OCI-LY1 (cell line): ENCODE results near the gene TLL2.

ENCODE experiments used
- H2AFZ ChIP-seq: fragments of 200-600 bp; sonication (generic), shearing (Covaris generic); 2 replicates; pipeline ENCODE4 v1.6.0; 2014; ENCODE audit warnings: antibody characterized with exemption, mild to moderate bottlenecking, low read length
- H3F3A ChIP-seq: fragments of 200-600 bp; sonication (generic), shearing (Covaris generic); 2 replicates; pipeline ENCODE4 v1.6.0; 2014; ENCODE audit warnings: mild to moderate bottlenecking, antibody characterized with exemption, low read length, moderate library complexity; ENCODE audit not compliant: insufficient read depth
- H3K27ac ChIP-seq: fragments of 200-600 bp; sonication (generic); 2 replicates; pipeline ENCODE4 v1.5.1; 2014; ENCODE audit warnings: low read length, mixed run types, mild to moderate bottlenecking, low read depth; ENCODE audit not compliant: poor library complexity, severe bottlenecking
- H3K27me3 ChIP-seq: fragments of 200-600 bp; sonication (generic); 2 replicates; pipeline ENCODE4 v1.6.0; 2014; ENCODE audit warnings: antibody characterized with exemption, mild to moderate bottlenecking, low read length, moderate library complexity; ENCODE audit not compliant: insufficient read depth
- H3K36me3 ChIP-seq: fragments of 200-600 bp; sonication (generic); 2 replicates; pipeline ENCODE4 v1.6.1; 2014; ENCODE audit warnings: mild to moderate bottlenecking, antibody characterized with exemption, low read length, moderate library complexity, mixed read lengths; ENCODE audit not compliant: insufficient read depth
- H3K4me1 ChIP-seq: fragments of 200-600 bp; sonication (generic); 2 replicates; pipeline ENCODE4 v1.5.1; 2014; ENCODE audit warnings: mild to moderate bottlenecking, low read length, moderate library complexity; ENCODE audit not compliant: insufficient read depth, severe bottlenecking
- H3K4me2 ChIP-seq: fragments of 200-600 bp; sonication (generic), shearing (Covaris generic); 2 replicates; pipeline ENCODE4 v1.6.1; 2014; ENCODE audit warnings: low read length
- H3K4me3 ChIP-seq: fragments of 200-600 bp; sonication (generic); 2 replicates; pipeline ENCODE4 v1.5.1; 2014; ENCODE audit warnings: low read length, low read depth, mild to moderate bottlenecking, mixed read lengths; ENCODE audit not compliant: poor library complexity, severe bottlenecking
- H3K79me2 ChIP-seq: fragments of 200-600 bp; shearing (Covaris generic); 2 replicates; pipeline ENCODE4 v1.6.1; 2016; ENCODE audit warnings: mixed run types, low read length, mixed read lengths; ENCODE audit not compliant: insufficient read depth
- H3K9ac ChIP-seq: fragments of 200-600 bp; sonication (generic), shearing (Covaris generic); 2 replicates; pipeline ENCODE4 v1.6.1; 2014; ENCODE audit warnings: mild to moderate bottlenecking, low read length, mixed read lengths
- H3K9me2 ChIP-seq: fragments of 200-600 bp; sonication (generic), shearing (Covaris generic); 2 replicates; pipeline ENCODE4 v1.6.1; 2014; ENCODE audit warnings: low read depth, mild to moderate bottlenecking, low read length, mixed read lengths
- H3K9me3 ChIP-seq: fragments of 200-600 bp; shearing (Covaris generic); 2 replicates; pipeline ENCODE4 v1.6.1; 2014; ENCODE audit warnings: low read length, mixed read lengths
- H4K20me1 ChIP-seq: fragments of 200-600 bp; sonication (generic), shearing (Covaris generic); 2 replicates; pipeline ENCODE4 v1.6.0; 2016; ENCODE audit warnings: mild to moderate bottlenecking, low read length; ENCODE audit not compliant: insufficient read depth
- EZH2 ChIP-seq: fragments of 200-600 bp; sonication (generic), shearing (Covaris generic); IDR thresholded peaks from 2 replicates; pipeline ENCODE4 v1.8.0; 2017; ENCODE audit warnings: borderline replicate concordance, mixed run types, mild to moderate bottlenecking, antibody characterized with exemption, low read length, moderate library complexity, mixed read lengths
- TF ChIP-seq, protein P1 (sequence below): fragments of 200-600 bp; sonication (generic), shearing (Covaris generic); IDR thresholded peaks from 2 replicates; pipeline ENCODE4 v1.5.1; 2017; ENCODE audit warnings: mild to moderate bottlenecking, antibody characterized with exemption, low read length, moderate library complexity, mixed read lengths

The TLL2 gene

DNA sequence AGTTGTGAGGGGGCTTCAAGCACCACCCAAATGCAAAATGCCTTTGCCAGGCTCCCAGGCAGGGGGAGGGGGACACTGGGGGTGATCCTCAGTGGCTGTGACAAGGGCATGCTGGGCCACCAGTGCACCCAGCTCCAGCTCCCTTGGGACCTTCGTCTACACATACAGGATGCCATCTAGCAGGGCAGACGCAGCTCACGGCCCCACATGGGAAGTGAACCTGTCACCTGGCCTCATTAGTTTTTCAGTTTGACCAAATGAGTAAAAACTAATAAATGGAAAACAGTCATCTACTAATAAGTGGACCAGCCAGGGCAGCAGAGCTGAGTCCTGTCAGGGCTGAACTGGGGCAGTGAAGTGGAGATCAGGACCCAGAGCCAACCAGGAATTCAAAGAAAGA, 50.2 kb downstream of the TLL2 start:
- Histone ChIP-seq H3K27me3 (no peaks in the 10 kb centered on the region), H3K27ac (no peak overlapping the region), H2AFZ (no peak overlapping the region), H4K20me1 (no peaks in the 10 kb centered on the region), H3K79me2 (no peaks in the 10 kb centered on the region), H3K36me3 (no peaks in the 10 kb centered on the region), H3K9me2 (no peaks in the 10 kb centered on the region), H3K9ac (no peak overlapping the region), H3K4me1 (no peaks in the 10 kb centered on the region), H3K9me3 (no peaks in the 10 kb centered on the region), H3F3A (no peaks in the 10 kb centered on the region), H3K4me2 (no peak overlapping the region), H3K4me3 (no peak overlapping the region)
- TF ChIP-seq EZH2, result no peak
- TF ChIP-seq, protein P1, sequence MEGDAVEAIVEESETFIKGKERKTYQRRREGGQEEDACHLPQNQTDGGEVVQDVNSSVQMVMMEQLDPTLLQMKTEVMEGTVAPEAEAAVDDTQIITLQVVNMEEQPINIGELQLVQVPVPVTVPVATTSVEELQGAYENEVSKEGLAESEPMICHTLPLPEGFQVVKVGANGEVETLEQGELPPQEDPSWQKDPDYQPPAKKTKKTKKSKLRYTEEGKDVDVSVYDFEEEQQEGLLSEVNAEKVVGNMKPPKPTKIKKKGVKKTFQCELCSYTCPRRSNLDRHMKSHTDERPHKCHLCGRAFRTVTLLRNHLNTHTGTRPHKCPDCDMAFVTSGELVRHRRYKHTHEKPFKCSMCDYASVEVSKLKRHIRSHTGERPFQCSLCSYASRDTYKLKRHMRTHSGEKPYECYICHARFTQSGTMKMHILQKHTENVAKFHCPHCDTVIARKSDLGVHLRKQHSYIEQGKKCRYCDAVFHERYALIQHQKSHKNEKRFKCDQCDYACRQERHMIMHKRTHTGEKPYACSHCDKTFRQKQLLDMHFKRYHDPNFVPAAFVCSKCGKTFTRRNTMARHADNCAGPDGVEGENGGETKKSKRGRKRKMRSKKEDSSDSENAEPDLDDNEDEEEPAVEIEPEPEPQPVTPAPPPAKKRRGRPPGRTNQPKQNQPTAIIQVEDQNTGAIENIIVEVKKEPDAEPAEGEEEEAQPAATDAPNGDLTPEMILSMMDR, result no peak

DNA sequence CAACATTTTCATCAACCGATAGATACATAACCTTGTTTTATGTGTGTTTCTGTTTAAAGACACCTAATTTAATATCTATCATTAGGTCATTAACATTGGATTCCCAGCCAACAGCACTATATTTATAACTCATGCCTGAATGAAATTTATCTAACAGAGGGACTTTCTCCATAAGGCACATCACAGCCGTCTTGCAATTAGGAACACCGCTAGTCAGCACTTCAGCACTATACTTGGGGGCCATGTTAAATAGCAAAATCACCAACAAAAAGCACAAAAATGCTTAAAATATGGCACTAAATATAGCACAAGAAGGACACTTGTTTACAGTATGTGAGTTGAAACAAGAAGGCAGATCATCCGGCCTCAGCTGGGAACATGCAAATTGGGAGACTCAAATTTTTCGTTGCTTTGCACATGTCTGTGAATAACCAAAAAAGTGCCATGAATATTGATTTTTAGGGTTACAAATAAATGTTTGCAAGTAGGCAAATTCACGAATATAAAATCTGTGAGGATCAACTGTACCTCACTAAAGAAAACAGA, 51.0 kb downstream of the TLL2 start:
- H3K36me3 ChIP-seq, result no peaks in the 10 kb centered on the region
- H3K4me3 ChIP-seq, result no peak overlapping the region
- no peaks in the 10 kb centered on the region for H3K27me3 ChIP-seq
- no peaks in the 10 kb centered on the region for H4K20me1 ChIP-seq
- no peaks in the 10 kb centered on the region for H3F3A ChIP-seq
- TF ChIP-seq, protein P1, result no peak
- TF ChIP-seq EZH2, result no peak
- no peak overlapping the region for H3K27ac ChIP-seq
- no peaks in the 10 kb centered on the region for H3K9me3 ChIP-seq
- H3K79me2 ChIP-seq, result no peaks in the 10 kb centered on the region
- H3K4me2 ChIP-seq, result no peak overlapping the region
- no peaks in the 10 kb centered on the region for H3K4me1 ChIP-seq
- no peak overlapping the region for H3K9ac ChIP-seq
- no peaks in the 10 kb centered on the region for H3K9me2 ChIP-seq
- no peak overlapping the region for H2AFZ ChIP-seq

DNA sequence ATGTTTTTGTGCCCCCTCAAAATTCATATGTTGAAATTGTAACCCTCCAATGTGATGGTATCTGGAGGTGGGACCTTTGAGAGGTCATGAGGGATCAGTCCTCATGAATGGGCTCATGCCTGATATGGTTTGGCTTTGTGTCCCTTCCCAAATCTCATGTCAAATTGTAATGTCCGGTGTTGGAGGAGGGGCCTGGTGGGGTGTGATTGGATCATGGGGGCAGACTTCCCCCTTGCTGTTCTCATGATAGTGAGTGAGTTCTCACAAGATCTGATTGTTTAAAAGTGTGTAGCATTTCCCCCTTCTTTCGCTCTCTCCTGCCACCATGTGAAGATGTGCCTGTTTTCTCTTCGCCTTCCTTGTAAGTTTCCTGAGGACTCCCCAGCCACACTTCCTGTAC, 53.4 kb downstream of the TLL2 start:
- no peaks in the 10 kb centered on the region for H3K27me3 ChIP-seq
- H3K4me1 ChIP-seq, result no peaks in the 10 kb centered on the region
- no peaks in the 10 kb centered on the region for H3K36me3 ChIP-seq
- no peaks in the 10 kb centered on the region for H3K79me2 ChIP-seq
- no peak overlapping the region for H2AFZ ChIP-seq
- H3K9me3 ChIP-seq, result no peaks in the 10 kb centered on the region
- H4K20me1 ChIP-seq, result no peaks in the 10 kb centered on the region
- TF ChIP-seq EZH2, result no peak
- TF ChIP-seq, protein P1, result no peak
- H3K27ac ChIP-seq, result no peak overlapping the region
- no peaks in the 10 kb centered on the region for H3K9me2 ChIP-seq
- no peak overlapping the region for H3K4me2 ChIP-seq
- no peaks in the 10 kb centered on the region for H3F3A ChIP-seq
- no peak overlapping the region for H3K4me3 ChIP-seq
- H3K9ac ChIP-seq, result no peak overlapping the region
